NCI-H1436 treated with DMSO at 0.1 percent for 48 hours (cell line): ENCODE measurements around the gene NALCN.

ENCODE experiments used
- DNase-seq: peaks from one replicate; lab custom pipeline; 2025; lab: John Stamatoyannopoulos, UW

Gene NALCN

GRCh38 chr13:101415358-101416174 lies 742 bp downstream of the NALCN start:
- DNase-seq = no peak

GRCh38 chr13:101412076-101412475 lies 4.2 kb downstream of the NALCN start:
- no peak for DNase-seq

GRCh38 chr13:101408992-101409656 lies 7.2 kb downstream of the NALCN start:
- DNase-seq = no peak

GRCh38 chr13:101408154-101408553 lies 8.2 kb downstream of the NALCN start:
- no peak for DNase-seq

GRCh38 chr13:101406791-101407190 lies 9.5 kb downstream of the NALCN start:
- no peak for DNase-seq

GRCh38 chr13:101401196-101401595 lies 15.1 kb downstream of the NALCN start:
- no peak for DNase-seq

GRCh38 chr13:101399365-101399764 lies 16.9 kb downstream of the NALCN start:
- DNase-seq = no peak

GRCh38 chr13:101398920-101399319 lies 17.4 kb downstream of the NALCN start:
- no peak for DNase-seq

- no peak for DNase-seq
Observed at GRCh38 chr13:101398191-101398590, 18.1 kb downstream of the NALCN start.

- DNase-seq = no peak
Observed at GRCh38 chr13:101397742-101398141, 18.6 kb downstream of the NALCN start.

- no peak for DNase-seq
Observed at GRCh38 chr13:101394605-101395004, 21.7 kb downstream of the NALCN start.

GRCh38 chr13:101393140-101393539 lies 23.2 kb downstream of the NALCN start:
- no peak for DNase-seq

GRCh38 chr13:101390461-101390860 lies 25.8 kb downstream of the NALCN start:
- no peak for DNase-seq

- DNase-seq = no peak
Observed at GRCh38 chr13:101384929-101385328, 31.4 kb downstream of the NALCN start.

- no peak for DNase-seq
Observed at GRCh38 chr13:101383595-101383994, 32.7 kb downstream of the NALCN start.

GRCh38 chr13:101382701-101383100 lies 33.6 kb downstream of the NALCN start:
- no peak for DNase-seq

GRCh38 chr13:101382086-101382485 lies 34.2 kb downstream of the NALCN start:
- DNase-seq = no peak

GRCh38 chr13:101360525-101360924 lies 55.8 kb downstream of the NALCN start:
- no peak for DNase-seq

GRCh38 chr13:101354895-101355294 lies 61.4 kb downstream of the NALCN start:
- no peak for DNase-seq

GRCh38 chr13:101346942-101347728 lies 69.2 kb downstream of the NALCN start:
- DNase-seq = no peak

- no peak for DNase-seq
Observed at GRCh38 chr13:101346161-101346560, 70.1 kb downstream of the NALCN start.

- peak; percentile 2 for DNase-seq
Observed at GRCh38 chr13:101343128-101343787, 73.0 kb downstream of the NALCN start.
